ENCODE data around the gene MOCOS. TPM values are rescaled to one million over a fixed set of nuclear protein-coding genes. Genes with fewer than 3 reads are reported as not detected.
"Not testable (repeated sequence)": the region's sequence is repeated elsewhere in the genome, so short reads cannot be mapped to it uniquely, and the experiment has no call there.

MOCOS gene
- total RNA-seq, 1 experiment from 2014 or later: 5.1 TPM

GRCh38 chr18:36217348-36217747, 30.1 kb downstream of the MOCOS start:
- Histone ChIP-seq H3K9me2 (replicated peaks; ENCODE audit: low read length) (no peaks in the 10 kb centered on the region), H3K4me3 (ENCODE audit: low read length) (no peak overlapping the region), H3K79me2 (ENCODE audit: low read length) (no peaks in the 10 kb centered on the region), H3F3A (ENCODE audit: low read length, unreplicated experiment) (no peaks in the 10 kb centered on the region), H3K4me1 (ENCODE audit: insufficient read depth, low read length) (no peaks in the 10 kb centered on the region), H2AFZ (ENCODE audit: low read length) (no peak overlapping the region), H3K9ac (ENCODE audit: low read length) (no peak overlapping the region), H4K20me1 (ENCODE audit: low read length) (no peaks in the 10 kb centered on the region), H3K27me3 (ENCODE audit: low read length) (no peaks in the 10 kb centered on the region), H3K36me3 (ENCODE audit: low read depth, low read length) (no peaks in the 10 kb centered on the region), H3K9me3 (ENCODE audit: low read length) (no peaks in the 10 kb centered on the region), H3K4me2 (ENCODE audit: low read length) (no peak overlapping the region), H3K27ac (ENCODE audit: low read length) (no peak overlapping the region)
- TF ChIP-seq EZH2phosphoT487 (IDR thresholded peaks at IDR 0.05; ENCODE audit: borderline replicate concordance, low read length): no peak
- no peak for TF ChIP-seq EZH2 (IDR thresholded peaks at IDR 0.05; ENCODE audit: low read length, unreplicated experiment)
- TF ChIP-seq, protein P1, sequence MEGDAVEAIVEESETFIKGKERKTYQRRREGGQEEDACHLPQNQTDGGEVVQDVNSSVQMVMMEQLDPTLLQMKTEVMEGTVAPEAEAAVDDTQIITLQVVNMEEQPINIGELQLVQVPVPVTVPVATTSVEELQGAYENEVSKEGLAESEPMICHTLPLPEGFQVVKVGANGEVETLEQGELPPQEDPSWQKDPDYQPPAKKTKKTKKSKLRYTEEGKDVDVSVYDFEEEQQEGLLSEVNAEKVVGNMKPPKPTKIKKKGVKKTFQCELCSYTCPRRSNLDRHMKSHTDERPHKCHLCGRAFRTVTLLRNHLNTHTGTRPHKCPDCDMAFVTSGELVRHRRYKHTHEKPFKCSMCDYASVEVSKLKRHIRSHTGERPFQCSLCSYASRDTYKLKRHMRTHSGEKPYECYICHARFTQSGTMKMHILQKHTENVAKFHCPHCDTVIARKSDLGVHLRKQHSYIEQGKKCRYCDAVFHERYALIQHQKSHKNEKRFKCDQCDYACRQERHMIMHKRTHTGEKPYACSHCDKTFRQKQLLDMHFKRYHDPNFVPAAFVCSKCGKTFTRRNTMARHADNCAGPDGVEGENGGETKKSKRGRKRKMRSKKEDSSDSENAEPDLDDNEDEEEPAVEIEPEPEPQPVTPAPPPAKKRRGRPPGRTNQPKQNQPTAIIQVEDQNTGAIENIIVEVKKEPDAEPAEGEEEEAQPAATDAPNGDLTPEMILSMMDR (conservative IDR thresholded peaks at IDR 0.05; ENCODE audit: low read depth, low read length): no peak
- DNase-seq (no peak), ATAC-seq (no peak)
- intact Hi-C loops (cut with micrococcal nuclease): no loop called here
- CTCF ChIA-PET: no interaction called here
- POLR2A ChIA-PET (ENCODE audit: unreplicated experiment): no interaction called here
- BruUV-seq (replicated peaks): no TSS peak

- H3K9me3 ChIP-seq (ENCODE audit: low read length): no peaks in the 10 kb centered on the region
- H3K36me3 ChIP-seq (ENCODE audit: low read depth, low read length): 0 out of 2 replicates have a peak, but pooled peaks cover 3% of the 10 kb centered on the region
- H3K9ac ChIP-seq (ENCODE audit: low read length): no peak overlapping the region
- H3K4me2 ChIP-seq (ENCODE audit: low read length): no peak overlapping the region
- H4K20me1 ChIP-seq (ENCODE audit: low read length): no peaks in the 10 kb centered on the region
- no peak for ATAC-seq
- H3K27me3 ChIP-seq (ENCODE audit: low read length): no peaks in the 10 kb centered on the region
- H3F3A ChIP-seq (ENCODE audit: low read length, unreplicated experiment): no peaks in the 10 kb centered on the region
- H3K9me2 ChIP-seq (replicated peaks; ENCODE audit: low read length): no peaks in the 10 kb centered on the region
- CTCF ChIA-PET: no interaction called here
- no peaks in the 10 kb centered on the region for H3K79me2 ChIP-seq (ENCODE audit: low read length)
- no TSS peak for BruUV-seq (replicated peaks)
- no peak overlapping the region for H2AFZ ChIP-seq (ENCODE audit: low read length)
- TF ChIP-seq EZH2phosphoT487 (IDR thresholded peaks at IDR 0.05; ENCODE audit: borderline replicate concordance, low read length) (no peak), EZH2 (IDR thresholded peaks at IDR 0.05; ENCODE audit: low read length, unreplicated experiment) (no peak)
- TF ChIP-seq, protein P1 (conservative IDR thresholded peaks at IDR 0.05; ENCODE audit: low read depth, low read length): no peak
- intact Hi-C loops (cut with micrococcal nuclease): no loop called here
- no peak for DNase-seq
- no peak overlapping the region for H3K27ac ChIP-seq (ENCODE audit: low read length)
- H3K4me1 ChIP-seq (ENCODE audit: insufficient read depth, low read length): no peaks in the 10 kb centered on the region
- POLR2A ChIA-PET (ENCODE audit: unreplicated experiment): no interaction called here
- H3K4me3 ChIP-seq (ENCODE audit: low read length): no peak overlapping the region
These were observed 41.9 kb downstream of the MOCOS start for GRCh38 chr18:36229188-36229587.

DNA sequence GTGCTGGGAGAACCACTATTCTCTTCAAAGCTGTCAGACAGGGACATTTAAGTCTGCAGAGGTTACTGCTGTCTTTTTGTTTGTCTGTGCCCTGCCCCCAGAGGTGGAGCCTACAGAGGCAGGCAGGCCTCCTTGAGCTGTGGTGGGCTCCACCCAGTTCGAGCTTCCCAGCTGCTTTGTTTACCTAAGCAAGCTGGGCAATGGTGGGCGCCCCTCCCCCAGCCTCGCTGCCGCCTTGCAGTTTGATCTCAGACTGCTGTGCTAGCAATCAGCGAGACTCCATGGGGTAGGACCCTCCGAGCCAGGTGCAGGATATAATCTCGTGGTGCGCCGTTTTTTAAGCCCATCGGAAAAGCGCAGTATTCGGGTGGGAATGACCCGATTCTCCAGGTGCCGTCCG, 53.2 kb downstream of the MOCOS start:
- CTCF ChIA-PET; H3K79me2 ChIP-seq (ENCODE audit: low read length); POLR2A ChIA-PET (ENCODE audit: unreplicated experiment): not testable (repeated sequence)

More for the DNA sequence above, 53.2 kb downstream of the MOCOS start:
- H3K36me3 ChIP-seq (ENCODE audit: low read depth, low read length); H3K4me3 ChIP-seq (ENCODE audit: low read length); BruUV-seq (replicated peaks); H4K20me1 ChIP-seq (ENCODE audit: low read length); H3K27ac ChIP-seq (ENCODE audit: low read length); H3F3A ChIP-seq (ENCODE audit: low read length, unreplicated experiment); H3K9ac ChIP-seq (ENCODE audit: low read length); intact Hi-C loops (cut with micrococcal nuclease); H3K9me3 ChIP-seq (ENCODE audit: low read length); H3K4me1 ChIP-seq (ENCODE audit: insufficient read depth, low read length); H3K4me2 ChIP-seq (ENCODE audit: low read length); DNase-seq; H3K27me3 ChIP-seq (ENCODE audit: low read length); H3K9me2 ChIP-seq (replicated peaks; ENCODE audit: low read length); H2AFZ ChIP-seq (ENCODE audit: low read length); ATAC-seq: not testable (repeated sequence)
